Uterus (tissue), 2 donors: ENCODE results near the gene DCUN1D2.

Source experiments
- CTCF ChIP-seq, 4 experiments: fragments of 200-600 bp in 2 of 4; fragments of 450-650 bp in 2 of 4; sonication (generic) in 2 of 4; IDR thresholded peaks; one replicate each; pipeline ENCODE4 v1.5.1; 2016 to 2019; ENCODE audit warnings: antibody characterized with exemption in 4 of 4, mild to moderate bottlenecking in 2 of 4, moderate library complexity in 1 of 4
- POLR2A ChIP-seq, 2 donors: fragments of 450-650 bp; IDR thresholded peaks; one replicate each; pipeline ENCODE4 v1.6.1; 2016; ENCODE audit warnings: antibody characterized with exemption in 2 of 2, mild to moderate bottlenecking in 1 of 2, moderate library complexity in 1 of 2

GRCh38 chr13:113419531-113420193 lies 70.8 kb downstream of the DCUN1D2 start:
- no peak for TF ChIP-seq CTCF (IDR thresholded peaks at IDR 0.05)
- TF ChIP-seq POLR2A (IDR thresholded peaks at IDR 0.05) = no peak
